Omental fat pad (tissue), 4 donors: ENCODE measurements around the gene ASB5. TPM values are rescaled to one million over a fixed set of nuclear protein-coding genes. Genes with fewer than 3 reads are reported as not detected.

Source experiments
- ATAC-seq: fragments of 150-250 bp; one replicate; pipeline ENCODE4 v1.9.1; 2016; ENCODE audit warnings: mild to moderate bottlenecking, moderate library complexity; ENCODE audit not compliant: low FRiP score
- DNase-seq: peaks from one replicate; pipeline ENCODE4 v3.0.0-alpha.2; 2019; ENCODE audit warnings: low spot score
- total RNA-seq, 4 donors: library from RNA; depleted of rRNA; stranded (reverse); fragments of >200 nt; gene quantifications; one replicate each; pipeline ENCODE4 v1.1.0, GENCODE V29; 2016
- TF ChIP-seq, protein P1 (sequence below), 3 donors: fragments of 450-650 bp; IDR thresholded peaks; one replicate each; pipeline ENCODE4 v1.5.1; 2016 to 2017; ENCODE audit warnings: antibody characterized with exemption in 3 of 3, mild to moderate bottlenecking in 3 of 3, moderate library complexity in 2 of 3

The ASB5 gene, protein sequence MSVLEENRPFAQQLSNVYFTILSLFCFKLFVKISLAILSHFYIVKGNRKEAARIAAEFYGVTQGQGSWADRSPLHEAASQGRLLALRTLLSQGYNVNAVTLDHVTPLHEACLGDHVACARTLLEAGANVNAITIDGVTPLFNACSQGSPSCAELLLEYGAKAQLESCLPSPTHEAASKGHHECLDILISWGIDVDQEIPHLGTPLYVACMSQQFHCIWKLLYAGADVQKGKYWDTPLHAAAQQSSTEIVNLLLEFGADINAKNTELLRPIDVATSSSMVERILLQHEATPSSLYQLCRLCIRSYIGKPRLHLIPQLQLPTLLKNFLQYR
- not detected for total RNA-seq

DNA sequence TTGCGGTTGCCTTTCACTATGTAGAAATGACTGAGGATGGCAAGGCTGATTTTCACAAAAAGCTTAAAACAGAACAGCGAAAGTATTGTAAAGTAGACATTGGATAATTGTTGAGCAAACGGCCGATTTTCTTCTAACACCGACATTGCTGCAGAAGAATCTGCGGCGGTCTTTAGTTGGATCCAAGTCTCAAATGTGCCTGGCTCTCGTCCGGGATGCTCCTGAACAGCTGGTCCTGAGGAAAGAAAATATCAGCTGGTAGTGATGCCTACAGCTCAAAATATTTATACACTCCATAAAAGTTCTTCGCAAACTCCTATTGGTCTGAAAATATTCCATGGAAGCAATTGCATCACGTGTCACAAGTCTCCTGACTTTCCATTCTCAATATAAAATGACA lies at the start of gene ASB5:
TSS of gene ASB5 (minus strand) at position 260 of the 400 bp plus-strand sequence. CDS start at position 146, 114 bp downstream.
- DNase-seq (no peak), ATAC-seq (no peak)
- TF ChIP-seq, protein P1, sequence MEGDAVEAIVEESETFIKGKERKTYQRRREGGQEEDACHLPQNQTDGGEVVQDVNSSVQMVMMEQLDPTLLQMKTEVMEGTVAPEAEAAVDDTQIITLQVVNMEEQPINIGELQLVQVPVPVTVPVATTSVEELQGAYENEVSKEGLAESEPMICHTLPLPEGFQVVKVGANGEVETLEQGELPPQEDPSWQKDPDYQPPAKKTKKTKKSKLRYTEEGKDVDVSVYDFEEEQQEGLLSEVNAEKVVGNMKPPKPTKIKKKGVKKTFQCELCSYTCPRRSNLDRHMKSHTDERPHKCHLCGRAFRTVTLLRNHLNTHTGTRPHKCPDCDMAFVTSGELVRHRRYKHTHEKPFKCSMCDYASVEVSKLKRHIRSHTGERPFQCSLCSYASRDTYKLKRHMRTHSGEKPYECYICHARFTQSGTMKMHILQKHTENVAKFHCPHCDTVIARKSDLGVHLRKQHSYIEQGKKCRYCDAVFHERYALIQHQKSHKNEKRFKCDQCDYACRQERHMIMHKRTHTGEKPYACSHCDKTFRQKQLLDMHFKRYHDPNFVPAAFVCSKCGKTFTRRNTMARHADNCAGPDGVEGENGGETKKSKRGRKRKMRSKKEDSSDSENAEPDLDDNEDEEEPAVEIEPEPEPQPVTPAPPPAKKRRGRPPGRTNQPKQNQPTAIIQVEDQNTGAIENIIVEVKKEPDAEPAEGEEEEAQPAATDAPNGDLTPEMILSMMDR (IDR thresholded peaks at IDR 0.05) = no peak

DNA sequence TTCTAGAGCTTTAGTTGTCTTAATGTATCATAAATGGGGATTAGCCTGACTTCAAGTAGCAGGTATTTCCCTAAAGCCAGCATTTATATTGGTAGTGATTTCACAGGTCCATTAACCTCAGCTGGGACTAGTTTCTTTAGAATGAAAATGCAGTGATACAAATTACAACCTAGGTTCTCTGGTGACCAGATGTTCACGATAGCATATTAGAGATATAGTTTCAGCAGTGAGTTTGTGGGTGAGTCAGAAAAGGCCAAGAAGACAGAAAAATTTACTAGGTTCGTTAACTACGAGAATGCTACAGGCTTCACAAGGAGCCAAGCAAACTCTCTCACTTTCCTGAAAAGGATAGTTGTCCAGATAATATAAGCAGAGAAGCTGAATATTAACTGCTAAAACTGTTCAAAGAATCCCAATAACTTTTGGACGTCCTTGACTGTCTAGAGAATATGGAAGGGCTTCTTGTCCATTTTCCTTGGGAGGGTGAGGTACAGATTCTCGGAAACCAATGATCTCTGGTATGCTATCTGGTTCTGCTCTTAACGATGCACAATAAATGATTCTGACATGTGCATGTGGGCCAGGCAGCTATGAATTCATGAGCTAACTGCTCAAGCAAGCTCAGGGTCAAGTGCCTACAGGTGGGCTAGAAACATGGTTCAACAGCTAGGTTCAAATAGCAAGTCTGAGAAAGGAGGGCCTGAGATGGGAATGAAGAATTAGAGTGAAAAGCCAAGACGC lies 44.7 kb upstream of the ASB5 start:
- ATAC-seq (no peak), DNase-seq (no peak)
- TF ChIP-seq, protein P1 (IDR thresholded peaks at IDR 0.05) = no peak

DNA sequence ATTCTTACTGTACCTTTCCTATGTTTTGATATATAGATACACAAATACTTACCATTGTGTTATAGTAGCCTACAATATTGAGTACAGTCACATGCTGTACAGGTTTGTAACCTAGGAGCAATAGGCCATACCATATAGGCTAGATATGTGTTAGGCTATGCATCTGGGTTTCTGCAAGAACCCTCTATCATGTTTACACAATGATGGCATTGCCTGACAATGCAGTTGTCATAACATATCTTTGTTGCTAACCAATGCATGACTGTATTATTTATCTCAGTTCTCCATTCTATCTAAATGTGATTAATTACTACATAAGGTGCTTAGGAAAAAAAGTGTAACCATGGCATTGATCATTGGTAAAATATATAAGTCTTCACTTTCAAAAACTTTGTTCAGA lies 40.8 kb upstream of the ASB5 start:
- ATAC-seq = no peak
- no peak for DNase-seq
- TF ChIP-seq, protein P1 (IDR thresholded peaks at IDR 0.05) = no peak

DNA sequence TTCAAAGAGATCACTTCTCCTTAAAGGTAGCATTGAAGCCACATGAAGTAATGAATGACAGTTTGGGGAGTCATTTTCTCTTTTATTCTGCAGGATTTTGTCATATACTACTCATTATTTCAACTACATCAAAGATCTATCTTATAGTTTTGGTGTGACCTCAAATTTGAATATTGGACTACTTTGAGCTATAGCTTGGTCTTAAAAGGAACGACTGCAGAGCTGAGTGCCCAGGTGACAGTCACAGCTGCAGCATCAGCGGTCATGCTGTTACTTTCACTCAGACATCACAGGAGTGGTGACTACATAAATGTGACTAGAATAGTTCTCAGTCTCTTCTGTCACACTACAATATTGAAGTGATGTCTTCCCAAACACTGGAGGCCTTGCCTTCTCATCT lies 40.0 kb upstream of the ASB5 start:
- ATAC-seq = no peak
- TF ChIP-seq, protein P1 (IDR thresholded peaks at IDR 0.05) = no peak
- no peak for DNase-seq

DNA sequence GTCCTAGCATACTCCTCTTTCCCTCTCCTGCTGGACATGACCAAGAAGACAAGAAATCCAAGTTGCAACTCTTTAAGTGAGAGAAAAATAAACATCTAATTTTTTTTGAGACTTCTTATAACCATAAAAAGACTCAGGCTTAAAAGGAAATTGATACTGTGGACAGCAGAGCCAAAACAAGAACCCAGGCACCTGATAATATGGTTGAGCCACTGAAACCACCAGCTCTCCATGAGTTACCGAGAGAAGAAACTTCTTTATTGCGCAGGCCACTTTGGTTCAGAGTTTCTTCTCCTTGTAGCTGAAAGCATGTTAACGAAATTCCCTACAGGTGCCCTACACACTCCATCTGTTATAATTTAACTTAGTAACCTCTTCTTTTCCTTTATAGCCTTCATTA lies 39.4 kb upstream of the ASB5 start:
- no peak for ATAC-seq
- TF ChIP-seq, protein P1 (IDR thresholded peaks at IDR 0.05) = no peak
- no peak for DNase-seq

DNA sequence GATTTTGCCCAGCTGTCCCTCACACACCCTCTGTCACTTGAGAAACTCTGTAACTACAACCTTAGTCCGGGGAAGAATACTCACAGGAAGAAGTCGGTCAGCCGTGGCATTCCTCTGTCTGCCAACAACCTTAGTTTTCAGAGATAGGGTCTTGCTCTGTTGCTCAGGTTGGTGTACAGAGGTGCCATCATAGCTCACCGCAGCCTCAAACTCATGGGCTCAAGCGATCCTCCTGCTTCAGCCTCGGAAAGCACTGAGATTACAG lies 38.6 kb upstream of the ASB5 start:
- ATAC-seq = no peak
- TF ChIP-seq, protein P1 (IDR thresholded peaks at IDR 0.05) = no peak
- no peak for DNase-seq
